GM10847 (cell line): ENCODE measurements around the gene PAX4.
A peak's percentile ranks its signal among the peaks of the same experiment; 100 is the strongest.

ENCODE experiments used
- POLR2A ChIP-seq: IDR thresholded peaks from 2 replicates; pipeline ENCODE4 v1.6.1; 2011; ENCODE audit not compliant: insufficient read length; ENCODE audit errors: extremely low read depth

The PAX4 gene

GRCh38 chr7:127618042-127618441, at the start of gene PAX4:
Gene PAX4, minus strand, starts transcription at chr7:127618142. Its CDS starts 2,214 bp downstream, at chr7:127615928.
- no peak for TF ChIP-seq POLR2A

- no peak for TF ChIP-seq POLR2A
Observed at GRCh38 chr7:127667017-127667670, 49.2 kb upstream of the PAX4 start.

- TF ChIP-seq POLR2A, result no peak
Observed at GRCh38 chr7:127666602-127667001, 48.7 kb upstream of the PAX4 start.

GRCh38 chr7:127665922-127666321, 48.0 kb upstream of the PAX4 start:
- TF ChIP-seq POLR2A, result no peak

GRCh38 chr7:127658970-127659630, 41.2 kb upstream of the PAX4 start:
- TF ChIP-seq POLR2A, result no peak

- no peak for TF ChIP-seq POLR2A
Observed at GRCh38 chr7:127657500-127657899, 39.6 kb upstream of the PAX4 start.

- TF ChIP-seq POLR2A, result no peak
Observed at GRCh38 chr7:127655720-127656119, 37.8 kb upstream of the PAX4 start.

GRCh38 chr7:127654404-127655394, 36.8 kb upstream of the PAX4 start:
- TF ChIP-seq POLR2A, result no peak

GRCh38 chr7:127653396-127653795, 35.5 kb upstream of the PAX4 start:
- no peak for TF ChIP-seq POLR2A

- no peak for TF ChIP-seq POLR2A
Observed at GRCh38 chr7:127652333-127653248, 34.6 kb upstream of the PAX4 start.

- peak; percentile 83 for TF ChIP-seq POLR2A
Observed at GRCh38 chr7:127651556-127652332, 33.8 kb upstream of the PAX4 start, which contains the start of gene SND1. Gene SND1, plus strand, starts transcription at chr7:127652194. Its CDS starts 180 bp downstream, at chr7:127652374.

GRCh38 chr7:127650847-127651555, 33.1 kb upstream of the PAX4 start:
- TF ChIP-seq POLR2A, result no peak

GRCh38 chr7:127648986-127649385, 31.0 kb upstream of the PAX4 start:
- no peak for TF ChIP-seq POLR2A
